Fibroblast of the aortic adventitia (primary cell): Measurements from ENCODE around the gene MYCN. TPM values are rescaled to one million over a fixed set of nuclear protein-coding genes. Genes with fewer than 3 reads are reported as not detected.

ENCODE experiments used
- DNase-seq: peaks from one replicate; pipeline ENCODE4 v3.0.0-alpha.2; 2010; ENCODE audit warnings: low read depth
- H3K4me3 ChIP-seq: 2 replicates; pipeline ENCODE4 v1.5.1; 2011; ENCODE audit warnings: low read depth, mild to moderate bottlenecking, control low read depth, low read length, moderate library complexity
- total RNA-seq: library from RNA; depleted of rRNA; stranded (reverse); fragments of >200 nt; gene quantifications from 2 replicates; pipeline ENCODE4 v1.2.3, GENCODE V29; 2012; ENCODE audit warnings: low replicate concordance
- TF ChIP-seq, protein P1 (sequence below): IDR thresholded peaks from 2 replicates; pipeline ENCODE4 v1.5.1; 2011; ENCODE audit warnings: mild to moderate bottlenecking, low read length, control low read depth, inconsistent platforms; ENCODE audit not compliant: insufficient read depth

MYCN gene
- total RNA-seq, 1 donor, result not detected

DNA sequence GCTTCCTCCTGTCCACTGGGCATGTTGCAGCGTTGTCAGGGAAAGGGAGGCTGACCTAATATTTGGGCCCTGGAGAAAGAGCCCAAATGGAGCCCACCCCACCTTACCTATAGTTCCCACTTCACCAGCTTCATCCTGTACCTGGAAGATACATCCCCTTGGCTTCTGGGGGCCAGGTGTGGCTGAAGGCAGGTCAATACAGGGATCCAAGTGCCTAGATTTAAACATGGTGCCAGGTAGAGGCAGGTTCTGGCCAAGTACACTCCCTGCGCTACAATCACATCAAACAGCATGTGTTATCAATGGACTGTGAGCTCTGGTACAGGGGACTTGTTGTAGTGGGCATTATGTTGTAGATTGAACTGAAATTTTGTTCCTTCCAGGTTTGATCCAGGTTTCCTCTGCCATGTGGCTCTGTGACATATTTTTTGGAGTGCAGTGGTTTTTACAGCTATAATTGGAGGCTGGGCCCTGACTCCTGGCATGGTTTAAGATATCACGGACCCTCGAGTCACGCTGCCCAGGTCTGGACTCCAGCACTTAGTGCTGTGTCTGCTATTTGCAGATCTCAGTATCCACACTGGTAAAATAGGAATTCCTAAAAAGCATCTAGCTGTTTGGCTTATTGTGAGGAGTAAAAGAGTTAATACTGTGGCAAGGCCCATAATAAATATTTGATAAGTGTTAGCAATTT lies 23.8 kb downstream of the MYCN start:
- no peak overlapping the region for H3K4me3 ChIP-seq
- TF ChIP-seq, protein P1, sequence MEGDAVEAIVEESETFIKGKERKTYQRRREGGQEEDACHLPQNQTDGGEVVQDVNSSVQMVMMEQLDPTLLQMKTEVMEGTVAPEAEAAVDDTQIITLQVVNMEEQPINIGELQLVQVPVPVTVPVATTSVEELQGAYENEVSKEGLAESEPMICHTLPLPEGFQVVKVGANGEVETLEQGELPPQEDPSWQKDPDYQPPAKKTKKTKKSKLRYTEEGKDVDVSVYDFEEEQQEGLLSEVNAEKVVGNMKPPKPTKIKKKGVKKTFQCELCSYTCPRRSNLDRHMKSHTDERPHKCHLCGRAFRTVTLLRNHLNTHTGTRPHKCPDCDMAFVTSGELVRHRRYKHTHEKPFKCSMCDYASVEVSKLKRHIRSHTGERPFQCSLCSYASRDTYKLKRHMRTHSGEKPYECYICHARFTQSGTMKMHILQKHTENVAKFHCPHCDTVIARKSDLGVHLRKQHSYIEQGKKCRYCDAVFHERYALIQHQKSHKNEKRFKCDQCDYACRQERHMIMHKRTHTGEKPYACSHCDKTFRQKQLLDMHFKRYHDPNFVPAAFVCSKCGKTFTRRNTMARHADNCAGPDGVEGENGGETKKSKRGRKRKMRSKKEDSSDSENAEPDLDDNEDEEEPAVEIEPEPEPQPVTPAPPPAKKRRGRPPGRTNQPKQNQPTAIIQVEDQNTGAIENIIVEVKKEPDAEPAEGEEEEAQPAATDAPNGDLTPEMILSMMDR, result no peak
- no peak for DNase-seq

DNA sequence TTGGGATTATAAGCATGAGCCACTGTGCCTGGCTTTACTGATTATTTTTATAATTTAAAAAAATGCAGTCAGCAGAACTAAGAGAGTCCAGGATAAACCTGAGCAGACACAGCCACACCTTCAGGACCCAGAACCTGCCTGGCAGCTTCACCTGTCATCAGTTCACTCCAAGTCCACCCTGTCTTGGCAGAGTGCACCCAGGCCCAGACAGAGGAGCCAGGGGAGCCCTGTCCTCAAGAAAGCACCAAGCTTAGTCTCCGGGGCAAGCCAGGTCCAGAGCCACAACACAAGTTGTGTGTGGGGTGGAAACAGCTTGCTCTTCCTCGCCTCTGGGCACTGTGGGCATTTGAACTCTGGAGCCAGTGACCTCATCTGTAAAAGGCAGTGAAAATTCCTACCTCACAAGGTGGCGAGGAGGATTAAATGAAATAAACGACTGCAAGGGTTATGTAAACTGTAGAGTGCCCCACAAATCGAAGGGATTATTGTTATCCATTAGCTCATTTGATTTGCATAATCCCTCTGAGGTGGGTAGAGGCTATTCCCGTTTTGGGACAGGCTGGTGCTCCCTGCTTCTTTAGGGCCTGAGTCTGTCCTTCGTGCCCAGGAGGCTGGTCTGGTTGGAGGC lies 24.7 kb downstream of the MYCN start:
- no peak for DNase-seq
- TF ChIP-seq, protein P1, result no peak
- H3K4me3 ChIP-seq, result no peak overlapping the region

DNA sequence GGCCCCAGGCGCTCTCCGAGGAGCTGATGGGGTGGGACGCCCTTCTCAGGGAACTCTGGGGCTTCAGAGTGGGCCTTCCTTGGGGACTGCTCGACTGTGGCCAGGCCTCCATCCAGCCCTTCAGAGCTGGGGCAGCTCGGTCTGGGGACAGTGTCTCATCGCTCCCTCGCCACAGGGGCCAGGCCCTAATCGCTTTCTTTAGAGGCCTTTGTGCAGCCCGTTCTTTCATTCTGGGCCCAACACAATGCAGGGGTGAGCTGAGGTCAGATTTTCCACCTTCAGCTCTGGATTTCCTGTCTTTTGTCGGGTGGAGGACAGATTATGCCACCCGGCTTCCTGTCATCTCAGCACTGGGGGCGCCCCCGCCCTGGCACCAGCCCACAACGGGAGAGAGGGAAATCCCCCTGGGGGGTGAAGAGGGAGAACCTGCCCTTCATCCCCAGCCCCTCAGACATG lies 25.2 kb downstream of the MYCN start:
- no peak overlapping the region for H3K4me3 ChIP-seq
- TF ChIP-seq, protein P1, result no peak
- DNase-seq, result no peak

DNA sequence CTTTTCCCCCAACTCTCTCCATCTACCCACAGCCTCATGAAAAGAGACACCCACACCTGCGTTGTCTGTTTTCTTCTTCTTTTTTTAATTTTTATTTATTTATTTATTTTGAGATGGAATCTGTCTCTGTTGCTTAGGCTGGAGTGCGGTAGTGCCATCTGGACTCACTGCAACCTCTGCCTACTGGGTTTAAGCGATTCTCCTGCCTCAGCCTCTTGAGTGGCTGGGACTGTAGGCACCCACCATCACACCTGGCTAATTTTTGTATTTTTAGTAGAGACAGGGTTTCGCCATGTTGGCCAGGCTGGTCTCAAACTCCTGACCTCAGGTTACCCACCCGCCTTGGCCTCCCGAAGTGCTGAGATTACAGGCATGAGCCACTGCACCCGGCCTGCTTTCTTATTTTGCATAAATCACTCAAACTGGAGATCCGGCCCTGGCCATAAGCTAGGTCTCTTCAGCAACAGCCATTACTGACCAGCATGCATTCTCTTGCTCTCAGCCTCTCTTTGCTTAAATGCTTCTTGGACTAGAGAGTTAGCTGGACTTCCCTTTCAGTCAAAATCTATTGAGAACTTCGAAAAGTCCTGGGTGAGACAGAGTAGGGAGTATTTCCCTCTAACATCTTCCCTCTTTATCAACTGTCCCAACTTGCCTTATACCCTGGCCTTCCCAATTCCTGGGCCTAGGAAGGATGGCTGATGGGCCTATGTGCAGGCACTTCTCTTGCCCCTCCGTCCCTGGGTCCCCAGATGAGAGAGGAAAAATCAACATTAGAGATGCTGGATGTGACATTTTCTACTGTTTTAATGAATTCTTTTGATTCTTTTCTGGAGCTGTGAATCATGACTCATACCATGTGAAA lies 27.3 kb downstream of the MYCN start:
- H3K4me3 ChIP-seq, result no peak overlapping the region
- TF ChIP-seq, protein P1, result no peak
- DNase-seq, result no peak

DNA sequence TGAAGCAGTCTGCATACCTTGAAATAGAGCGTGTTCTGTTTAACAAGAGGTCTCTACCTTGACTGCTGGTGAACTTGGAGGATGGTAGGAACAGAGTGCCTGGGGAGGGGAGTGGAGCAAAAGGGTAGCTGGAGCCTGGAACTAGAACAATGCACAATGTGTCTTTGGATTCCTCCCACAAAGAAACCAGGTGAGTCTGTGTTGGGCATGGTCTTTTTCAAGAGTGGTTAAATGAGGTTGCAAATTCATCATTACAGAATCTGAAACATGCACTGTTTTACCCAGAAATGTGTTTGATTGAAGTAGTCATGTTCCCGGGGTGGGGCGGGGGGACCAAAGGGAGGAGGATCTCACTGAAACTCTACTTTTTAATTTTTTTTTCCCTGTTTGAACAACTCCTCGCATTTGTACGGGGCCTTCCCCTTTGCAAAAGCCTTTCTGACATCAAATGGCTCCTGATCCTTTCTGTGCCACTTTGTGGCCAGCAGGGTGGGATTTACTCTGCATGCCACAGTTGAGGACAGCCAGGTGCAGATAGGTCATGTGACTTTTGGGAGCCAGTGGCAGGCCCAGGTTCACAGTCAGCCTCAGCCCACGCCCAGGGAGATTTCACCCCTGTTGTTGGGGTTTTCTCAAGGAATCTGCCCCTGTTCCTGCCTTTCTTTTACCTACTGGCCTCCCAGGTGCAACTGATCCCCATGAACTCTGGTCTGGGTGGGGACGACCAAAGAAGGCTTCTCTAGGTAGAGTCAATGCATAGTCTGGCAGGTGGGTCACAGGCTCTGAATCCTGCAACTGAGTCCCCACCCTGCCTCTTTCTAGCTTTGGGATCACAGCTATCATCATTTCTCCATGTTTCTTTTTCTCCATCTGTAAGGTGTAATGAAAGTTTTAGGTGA lies 28.2 kb downstream of the MYCN start:
- DNase-seq, result no peak
- H3K4me3 ChIP-seq, result no peak overlapping the region
- TF ChIP-seq, protein P1, result no peak

DNA sequence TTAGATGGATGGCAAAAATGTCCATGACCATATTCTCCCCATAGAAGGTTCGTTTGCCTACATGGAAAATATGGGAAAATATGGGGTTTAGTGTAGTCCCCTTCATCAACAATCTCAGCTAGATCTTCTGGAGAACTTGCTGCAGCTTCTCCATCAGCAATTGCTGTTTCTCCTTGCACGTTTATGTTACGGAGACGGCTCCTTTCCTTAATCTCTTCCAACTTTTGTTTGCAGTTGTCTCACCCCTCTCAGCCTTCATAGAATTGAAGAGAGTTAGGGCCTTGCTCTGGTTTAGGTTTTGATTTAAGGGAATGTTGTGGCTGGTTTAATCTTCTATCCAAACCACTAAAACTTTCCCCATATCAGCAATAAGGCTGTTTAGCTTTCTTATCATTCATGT lies 28.9 kb downstream of the MYCN start:
- no peak for DNase-seq
- TF ChIP-seq, protein P1, result no peak
- no peak overlapping the region for H3K4me3 ChIP-seq
